DND-41 (cell line): Measurements from ENCODE around the gene ZNRF4.
"Not testable (repeated sequence)": the region's sequence is repeated elsewhere in the genome, so short reads cannot be mapped to it uniquely, and the experiment has no call there.

Experiments
- ATAC-seq: fragments of 200-7000 bp; cut with Tn5 transposase; 3 replicates; pipeline ENCODE4 v1.9.1; 2021; ENCODE audit warnings: low read depth; ENCODE audit not compliant: insufficient read depth
- DNase-seq: peaks from one replicate; pipeline ENCODE4 v3.0.0-alpha.2; 2020
- H2AFZ ChIP-seq: 2 replicates; pipeline ENCODE4 v1.6.0; 2012; ENCODE audit warnings: low read depth, low read length
- H3K27ac ChIP-seq: 2 replicates; pipeline ENCODE4 v1.5.1; 2012; ENCODE audit warnings: low read length, inconsistent platforms
- H3K27me3 ChIP-seq: fragments of 200-600 bp; sonication (generic); 2 replicates; pipeline ENCODE4 v1.6.0; 2012; ENCODE audit warnings: low read length, mild to moderate bottlenecking, inconsistent platforms; ENCODE audit not compliant: insufficient read depth, poor library complexity
- H3K36me3 ChIP-seq: 2 replicates; pipeline ENCODE4 v1.5.1; 2012; ENCODE audit warnings: low read length, inconsistent platforms; ENCODE audit not compliant: insufficient read depth
- H3K4me1 ChIP-seq: 2 replicates; pipeline ENCODE4 v1.5.1; 2012; ENCODE audit warnings: mild to moderate bottlenecking, low read length; ENCODE audit not compliant: insufficient read depth
- H3K4me2 ChIP-seq: 2 replicates; pipeline ENCODE4 v1.6.0; 2012; ENCODE audit warnings: mild to moderate bottlenecking, moderate library complexity, low read length, inconsistent platforms; ENCODE audit not compliant: insufficient read depth
- H3K4me3 ChIP-seq, 2 experiments: fragments of 200-600 bp in 1 of 2; shearing (Covaris generic) in 1 of 2; 2 replicates each; pipeline ENCODE4 v1.5.1; 2012 to 2016; ENCODE audit warnings: inconsistent platforms in 2 of 2, low read length in 2 of 2, mild to moderate bottlenecking in 2 of 2, low read depth in 1 of 2, moderate library complexity in 1 of 2
- H3K79me2 ChIP-seq: 2 replicates; pipeline ENCODE4 v1.6.0; 2012; ENCODE audit warnings: low read length, inconsistent platforms; ENCODE audit not compliant: insufficient read depth
- H3K9ac ChIP-seq: 2 replicates; pipeline ENCODE4 v1.6.0; 2012; ENCODE audit warnings: low read depth, mild to moderate bottlenecking, inconsistent platforms, low read length, moderate library complexity
- H3K9me3 ChIP-seq: 2 replicates; pipeline ENCODE4 v1.5.1; 2012; ENCODE audit warnings: low read length, moderate library complexity, mild to moderate bottlenecking, inconsistent platforms; ENCODE audit not compliant: insufficient read depth, severe bottlenecking
- H4K20me1 ChIP-seq: 2 replicates; pipeline ENCODE4 v1.6.0; 2012; ENCODE audit warnings: low read length; ENCODE audit not compliant: insufficient read depth
- EZH2 ChIP-seq: IDR thresholded peaks from 3 replicates; pipeline ENCODE4 v1.6.1; 2012; ENCODE audit warnings: borderline replicate concordance, low read depth, mild to moderate bottlenecking, moderate library complexity, low read length, inconsistent platforms; ENCODE audit not compliant: severe bottlenecking
- TF ChIP-seq, protein P1 (sequence below): IDR thresholded peaks from 2 replicates; pipeline ENCODE4 v1.5.1; 2012; ENCODE audit warnings: borderline replicate concordance, low read length, moderate library complexity, mild to moderate bottlenecking; ENCODE audit not compliant: poor library complexity, severe bottlenecking; ENCODE audit errors: extremely low read depth

ZNRF4 gene, protein sequence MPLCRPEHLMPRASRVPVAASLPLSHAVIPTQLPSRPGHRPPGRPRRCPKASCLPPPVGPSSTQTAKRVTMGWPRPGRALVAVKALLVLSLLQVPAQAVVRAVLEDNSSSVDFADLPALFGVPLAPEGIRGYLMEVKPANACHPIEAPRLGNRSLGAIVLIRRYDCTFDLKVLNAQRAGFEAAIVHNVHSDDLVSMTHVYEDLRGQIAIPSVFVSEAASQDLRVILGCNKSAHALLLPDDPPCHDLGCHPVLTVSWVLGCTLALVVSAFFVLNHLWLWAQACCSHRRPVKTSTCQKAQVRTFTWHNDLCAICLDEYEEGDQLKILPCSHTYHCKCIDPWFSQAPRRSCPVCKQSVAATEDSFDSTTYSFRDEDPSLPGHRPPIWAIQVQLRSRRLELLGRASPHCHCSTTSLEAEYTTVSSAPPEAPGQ

DNA sequence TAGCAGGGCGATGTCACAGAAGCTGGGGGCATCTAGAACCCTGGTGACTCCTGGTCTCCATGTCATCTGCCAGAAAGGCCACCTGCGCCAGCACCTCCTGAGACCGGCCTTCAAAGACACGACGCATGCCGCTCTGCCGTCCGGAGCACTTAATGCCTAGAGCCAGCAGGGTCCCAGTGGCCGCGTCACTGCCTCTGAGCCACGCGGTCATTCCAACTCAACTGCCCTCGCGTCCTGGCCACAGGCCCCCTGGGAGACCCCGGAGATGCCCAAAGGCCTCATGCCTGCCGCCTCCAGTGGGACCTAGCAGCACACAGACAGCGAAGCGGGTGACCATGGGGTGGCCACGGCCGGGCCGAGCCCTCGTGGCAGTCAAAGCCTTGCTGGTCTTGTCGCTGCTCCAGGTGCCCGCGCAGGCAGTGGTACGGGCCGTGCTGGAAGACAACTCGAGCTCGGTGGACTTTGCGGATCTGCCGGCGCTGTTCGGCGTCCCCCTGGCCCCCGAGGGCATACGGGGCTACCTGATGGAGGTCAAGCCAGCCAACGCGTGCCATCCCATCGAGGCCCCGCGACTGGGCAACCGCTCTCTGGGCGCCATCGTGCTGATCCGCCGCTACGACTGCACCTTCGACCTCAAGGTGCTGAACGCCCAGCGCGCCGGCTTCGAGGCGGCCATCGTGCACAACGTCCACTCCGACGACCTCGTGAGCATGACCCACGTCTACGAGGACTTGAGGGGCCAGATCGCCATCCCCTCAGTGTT is at the start of gene ZNRF4:
Gene ZNRF4, plus strand, starts transcription at position 51 of the 763 bp plus-strand sequence. Its CDS starts 75 bp downstream, at position 126.
- Histone ChIP-seq H4K20me1 (no peaks in the 10 kb centered on the region; the same call in 1 of the 2 replicates), H3K9ac (no peak within 1 kb of the TSS), H3K4me3 (no peak within 1 kb of the TSS), H3K9me3 (no peaks in the 10 kb centered on the region), H3K36me3 (no peaks in the 10 kb centered on the region), H3K79me2 (no peaks in the 10 kb centered on the region), H2AFZ (no peak within 1 kb of the TSS), H3K27me3 (no peaks in the 10 kb centered on the region), H3K4me1 (no peaks in the 10 kb centered on the region), H3K27ac (no peak within 1 kb of the TSS), H3K4me2 (no peak within 1 kb of the TSS)
- TF ChIP-seq, protein P1, sequence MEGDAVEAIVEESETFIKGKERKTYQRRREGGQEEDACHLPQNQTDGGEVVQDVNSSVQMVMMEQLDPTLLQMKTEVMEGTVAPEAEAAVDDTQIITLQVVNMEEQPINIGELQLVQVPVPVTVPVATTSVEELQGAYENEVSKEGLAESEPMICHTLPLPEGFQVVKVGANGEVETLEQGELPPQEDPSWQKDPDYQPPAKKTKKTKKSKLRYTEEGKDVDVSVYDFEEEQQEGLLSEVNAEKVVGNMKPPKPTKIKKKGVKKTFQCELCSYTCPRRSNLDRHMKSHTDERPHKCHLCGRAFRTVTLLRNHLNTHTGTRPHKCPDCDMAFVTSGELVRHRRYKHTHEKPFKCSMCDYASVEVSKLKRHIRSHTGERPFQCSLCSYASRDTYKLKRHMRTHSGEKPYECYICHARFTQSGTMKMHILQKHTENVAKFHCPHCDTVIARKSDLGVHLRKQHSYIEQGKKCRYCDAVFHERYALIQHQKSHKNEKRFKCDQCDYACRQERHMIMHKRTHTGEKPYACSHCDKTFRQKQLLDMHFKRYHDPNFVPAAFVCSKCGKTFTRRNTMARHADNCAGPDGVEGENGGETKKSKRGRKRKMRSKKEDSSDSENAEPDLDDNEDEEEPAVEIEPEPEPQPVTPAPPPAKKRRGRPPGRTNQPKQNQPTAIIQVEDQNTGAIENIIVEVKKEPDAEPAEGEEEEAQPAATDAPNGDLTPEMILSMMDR: no peak
- no peak for TF ChIP-seq EZH2
- DNase-seq (no peak), ATAC-seq (no peak)

DNA sequence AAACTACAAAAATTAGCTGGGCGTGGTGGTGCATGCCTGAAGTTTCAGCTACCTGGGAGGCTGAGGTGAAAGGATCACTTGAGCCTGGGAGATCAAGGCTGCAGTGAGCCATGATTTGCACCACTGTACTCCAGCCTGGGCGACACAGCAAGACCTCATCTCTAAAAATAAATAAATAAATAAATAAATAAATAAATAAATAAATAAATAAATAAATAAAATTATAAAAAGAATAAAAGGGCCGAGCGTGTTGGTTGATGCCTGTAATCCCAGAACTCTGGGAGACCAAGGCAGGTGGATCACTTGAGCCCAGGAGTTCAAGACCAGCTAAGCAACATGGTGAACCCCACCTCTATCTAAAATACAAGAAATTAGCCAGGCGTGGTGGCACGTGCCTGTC is 49.0 kb upstream of the ZNRF4 start:
- H3K9me3 ChIP-seq, ATAC-seq, H3K9ac ChIP-seq, H3K4me1 ChIP-seq, H3K4me3 ChIP-seq, H3K27ac ChIP-seq, DNase-seq, H2AFZ ChIP-seq, H3K27me3 ChIP-seq, H3K4me2 ChIP-seq, H3K36me3 ChIP-seq, H3K79me2 ChIP-seq, H4K20me1 ChIP-seq: not testable (repeated sequence)

DNA sequence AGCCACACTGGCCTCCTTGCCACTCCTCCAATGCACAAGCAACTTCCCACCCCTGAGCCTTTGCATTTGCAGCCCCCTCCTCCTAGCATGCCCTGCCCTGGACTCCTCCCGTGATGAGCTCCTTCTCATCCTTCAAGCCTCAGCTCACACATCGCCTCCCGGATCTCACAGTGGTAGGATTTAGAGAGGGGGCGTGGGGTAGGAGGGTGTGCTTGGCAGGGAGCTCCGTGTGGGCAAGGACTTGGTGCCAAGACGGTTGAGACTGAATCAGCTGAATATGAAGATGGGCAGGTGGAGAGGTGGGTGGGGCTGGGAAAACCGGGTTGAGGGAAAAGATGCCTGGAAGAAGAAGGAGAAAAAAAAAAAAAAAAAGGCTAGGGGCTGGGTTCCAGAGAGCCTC is 48.4 kb upstream of the ZNRF4 start:
- DNase-seq: no peak
- TF ChIP-seq EZH2: no peak
- TF ChIP-seq, protein P1: no peak
- Histone ChIP-seq H3K9me3 (no peaks in the 10 kb centered on the region), H3K27me3 (no peaks in the 10 kb centered on the region), H3K9ac (no peak overlapping the region), H3K36me3 (no peaks in the 10 kb centered on the region), H3K4me3 (no peak overlapping the region), H3K4me1 (no peaks in the 10 kb centered on the region), H3K27ac (no peak overlapping the region), H4K20me1 (0 out of 2 replicates have a peak, but pooled peaks cover 7% of the 10 kb centered on the region), H2AFZ (no peak overlapping the region), H3K4me2 (no peak overlapping the region), H3K79me2 (no peaks in the 10 kb centered on the region)
- no peak for ATAC-seq

DNA sequence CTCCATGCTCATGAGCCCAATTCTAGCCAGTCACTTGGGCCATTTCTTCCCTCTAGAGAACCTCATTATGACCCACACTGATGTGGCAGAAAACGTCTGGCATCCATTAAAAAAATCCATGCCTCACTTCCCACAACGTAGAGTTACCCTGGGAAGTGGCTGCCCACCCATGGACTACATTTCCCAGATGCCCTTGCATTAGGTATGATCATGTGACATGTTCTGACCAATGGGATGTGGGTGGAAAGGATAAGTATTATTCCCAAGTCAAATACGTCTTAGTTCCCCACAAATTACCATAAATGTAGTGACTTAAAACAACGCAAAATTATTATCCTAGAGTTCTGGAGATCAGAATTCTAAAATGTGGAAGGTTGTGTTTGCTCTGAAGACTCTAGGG is 47.9 kb upstream of the ZNRF4 start:
- Histone ChIP-seq H3K9me3 (no peaks in the 10 kb centered on the region), H2AFZ (no peak overlapping the region), H3K4me2 (no peak overlapping the region), H4K20me1 (0 out of 2 replicates have a peak, but pooled peaks cover 7% of the 10 kb centered on the region), H3K4me3 (no peak overlapping the region), H3K27ac (no peak overlapping the region), H3K36me3 (no peaks in the 10 kb centered on the region), H3K27me3 (no peaks in the 10 kb centered on the region), H3K9ac (no peak overlapping the region), H3K4me1 (no peaks in the 10 kb centered on the region), H3K79me2 (no peaks in the 10 kb centered on the region)
- ATAC-seq (no peak), DNase-seq (no peak)
- TF ChIP-seq, protein P1: no peak
- TF ChIP-seq EZH2: no peak
